Stimulated activated effector memory CD8-positive, alpha-beta T cell treated with anti-CD3 and anti-CD28 coated beads, Interleukin-12 subunit alpha, Interleukin-12 subunit beta, amount 100 ng/mL, for 72 hours (primary cell): ENCODE data around the gene FSCN2.
A peak's percentile ranks its signal among the peaks of the same experiment; 100 is the strongest.

Source experiments
- ATAC-seq: fragments of 150-1000 bp; cut with Tn5 transposase; 2 replicates; pipeline ENCODE4 v1.10.0; 2021
- DNase-seq, 2 donors: peaks; one replicate each; pipeline ENCODE4 v3.0.0; 2021 to 2022; ENCODE audit warnings: low spot score in 2 of 2
- H3K27ac Mint-ChIP-seq: one replicate; pipeline ENCODE4 v1.8.0; 2022; ENCODE audit warnings: mild to moderate bottlenecking, mixed read lengths
- H3K36me3 Mint-ChIP-seq: one replicate; pipeline ENCODE4 v1.8.0; 2022; ENCODE audit warnings: mild to moderate bottlenecking, mixed read lengths
- H3K4me1 Mint-ChIP-seq: one replicate; pipeline ENCODE4 v1.8.0; 2022; ENCODE audit warnings: mixed read lengths
- H3K4me3 Mint-ChIP-seq: one replicate; pipeline ENCODE4 v1.8.0; 2022; ENCODE audit warnings: mild to moderate bottlenecking, mixed read lengths
- H3K9me3 Mint-ChIP-seq: one replicate; pipeline ENCODE4 v1.8.0; 2022; ENCODE audit warnings: mixed read lengths

The FSCN2 gene

DNA sequence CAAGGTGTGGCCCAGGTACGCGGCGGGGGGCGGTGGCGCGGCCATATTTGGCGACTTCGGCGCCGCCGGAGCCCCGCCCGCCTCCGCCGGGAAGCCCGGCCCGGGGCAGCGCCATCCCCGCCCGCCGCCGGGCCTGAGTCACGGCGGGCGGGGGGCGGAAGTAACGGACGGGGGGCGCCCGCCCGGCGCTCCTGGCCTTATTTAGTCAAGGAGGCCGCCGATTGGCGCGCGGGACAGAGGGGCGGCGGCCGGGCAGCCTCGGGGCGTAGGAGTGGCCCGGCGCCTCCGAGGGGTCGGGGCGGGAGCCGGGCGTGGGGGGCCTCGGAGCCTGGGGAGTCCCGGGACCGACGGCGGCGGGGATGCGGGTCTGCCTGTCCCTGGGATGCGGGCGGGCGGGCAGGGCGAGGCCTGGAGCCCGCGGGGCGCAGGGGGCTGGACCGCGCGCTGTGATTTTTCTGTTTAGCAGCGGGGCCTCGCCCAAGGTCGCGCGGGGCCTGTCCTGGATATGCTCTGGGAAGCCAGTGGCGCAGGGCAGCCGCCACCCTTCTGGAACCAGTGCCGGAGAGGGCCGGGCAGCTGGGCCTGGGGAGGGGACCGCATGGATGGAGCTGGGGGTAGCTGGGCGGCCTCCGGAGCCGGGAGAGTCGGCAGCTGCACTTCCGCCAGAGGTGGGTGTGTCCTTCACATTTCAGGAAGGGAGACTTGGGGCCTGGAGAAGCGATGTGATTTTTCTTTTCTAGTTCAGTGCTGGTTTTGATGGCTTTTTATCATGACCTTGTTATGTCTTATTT, 13.2 kb upstream of the FSCN2 start:
- Mint-ChIP-seq H3K36me3 (peaks cover 39% of the 10 kb centered on the region), H3K4me3 (peak overlapping the region; percentile 98), H3K27ac (peak overlapping the region; percentile 81), H3K9me3 (no peaks in the 10 kb centered on the region), H3K4me1 (peaks cover 31% of the 10 kb centered on the region)
- peak; percentile 49 for ATAC-seq
- peak; percentile 61 to 83 for DNase-seq

DNA sequence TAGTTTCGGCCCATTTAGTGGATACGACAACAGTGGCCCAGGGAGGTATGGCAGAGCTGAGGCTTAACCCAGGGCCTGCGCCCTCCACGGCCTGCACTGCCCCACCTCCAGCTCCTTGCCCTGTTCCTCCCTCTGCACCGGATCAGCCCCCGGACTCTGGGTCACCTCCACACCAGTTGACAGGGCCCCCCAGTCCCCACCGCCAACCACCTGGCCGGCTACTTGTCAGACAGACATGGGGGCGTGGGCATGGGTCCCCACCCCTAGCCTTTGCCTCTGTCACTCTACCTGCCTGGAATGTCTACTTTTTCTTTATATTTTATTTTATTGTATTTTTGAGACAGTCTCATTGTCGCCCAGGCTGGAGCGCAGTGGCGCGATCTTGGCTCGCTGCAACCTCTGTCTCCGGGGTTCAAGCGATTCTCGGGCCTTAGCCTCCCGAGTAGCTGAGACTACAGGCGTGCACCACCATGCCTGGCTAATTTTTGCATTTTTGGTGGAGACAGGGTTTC, 12.6 kb upstream of the FSCN2 start:
- peaks cover 32% of the 10 kb centered on the region for H3K36me3 Mint-ChIP-seq
- DNase-seq: no peak
- H3K27ac Mint-ChIP-seq: peak overlapping the region; percentile 81
- peaks cover 26% of the 10 kb centered on the region for H3K4me1 Mint-ChIP-seq
- peak overlapping the region; percentile 98 for H3K4me3 Mint-ChIP-seq
- H3K9me3 Mint-ChIP-seq: no peaks in the 10 kb centered on the region
- no peak for ATAC-seq

DNA sequence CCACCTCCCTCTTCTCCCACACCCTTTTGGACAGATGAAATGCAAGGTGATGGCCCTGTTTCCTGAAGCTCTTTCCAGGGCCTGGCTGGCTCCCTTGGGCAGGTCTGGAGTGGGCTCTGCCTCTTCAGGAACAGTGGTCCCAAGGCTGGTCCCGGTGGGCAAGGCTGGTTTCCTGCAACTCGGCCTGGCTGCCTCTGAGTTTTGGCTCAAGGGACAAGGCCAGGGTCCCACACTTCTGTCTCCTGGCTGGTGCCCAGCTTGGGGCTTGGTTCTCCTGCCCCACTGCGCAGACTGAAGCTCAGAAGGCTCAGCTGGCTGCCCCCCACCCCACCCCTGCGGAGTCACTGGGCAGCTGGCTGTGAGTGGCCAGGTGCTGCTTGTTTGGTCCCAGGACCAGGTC, 11.7 kb upstream of the FSCN2 start:
- Mint-ChIP-seq H3K27ac (peak overlapping the region; percentile 37), H3K4me1 (peaks cover 23% of the 10 kb centered on the region)
- ATAC-seq: no peak

DNA sequence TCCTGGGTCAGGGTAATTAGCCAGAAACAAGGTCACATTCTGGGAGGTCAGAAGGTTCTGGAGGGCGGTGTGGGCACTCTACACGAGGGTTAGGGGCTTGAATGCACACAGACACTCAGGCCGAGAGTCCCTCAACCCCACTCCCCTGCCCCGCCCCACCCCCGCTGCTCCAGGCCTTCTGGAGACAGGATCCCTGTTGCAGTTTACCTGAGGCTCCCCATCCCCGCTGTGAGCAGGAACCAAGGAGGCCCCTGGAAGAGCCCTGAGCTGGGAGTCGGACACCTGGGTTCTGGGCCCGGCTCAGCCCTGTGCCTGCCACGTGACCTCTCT, 11.2 kb upstream of the FSCN2 start:
- DNase-seq (no peak), ATAC-seq (no peak)
- Mint-ChIP-seq H3K4me3 (peak overlapping the region; percentile 98), H3K36me3 (peaks cover 19% of the 10 kb centered on the region), H3K4me1 (peaks cover 18% of the 10 kb centered on the region), H3K9me3 (no peaks in the 10 kb centered on the region), H3K27ac (peak overlapping the region; percentile 81)

More for the DNA sequence above, 11.7 kb upstream of the FSCN2 start:
- H3K9me3 Mint-ChIP-seq: no peaks in the 10 kb centered on the region
- DNase-seq: peak in 1 of 2 donors; percentile 50
- H3K4me3 Mint-ChIP-seq: peak overlapping the region; percentile 98
- H3K36me3 Mint-ChIP-seq: peaks cover 24% of the 10 kb centered on the region

DNA sequence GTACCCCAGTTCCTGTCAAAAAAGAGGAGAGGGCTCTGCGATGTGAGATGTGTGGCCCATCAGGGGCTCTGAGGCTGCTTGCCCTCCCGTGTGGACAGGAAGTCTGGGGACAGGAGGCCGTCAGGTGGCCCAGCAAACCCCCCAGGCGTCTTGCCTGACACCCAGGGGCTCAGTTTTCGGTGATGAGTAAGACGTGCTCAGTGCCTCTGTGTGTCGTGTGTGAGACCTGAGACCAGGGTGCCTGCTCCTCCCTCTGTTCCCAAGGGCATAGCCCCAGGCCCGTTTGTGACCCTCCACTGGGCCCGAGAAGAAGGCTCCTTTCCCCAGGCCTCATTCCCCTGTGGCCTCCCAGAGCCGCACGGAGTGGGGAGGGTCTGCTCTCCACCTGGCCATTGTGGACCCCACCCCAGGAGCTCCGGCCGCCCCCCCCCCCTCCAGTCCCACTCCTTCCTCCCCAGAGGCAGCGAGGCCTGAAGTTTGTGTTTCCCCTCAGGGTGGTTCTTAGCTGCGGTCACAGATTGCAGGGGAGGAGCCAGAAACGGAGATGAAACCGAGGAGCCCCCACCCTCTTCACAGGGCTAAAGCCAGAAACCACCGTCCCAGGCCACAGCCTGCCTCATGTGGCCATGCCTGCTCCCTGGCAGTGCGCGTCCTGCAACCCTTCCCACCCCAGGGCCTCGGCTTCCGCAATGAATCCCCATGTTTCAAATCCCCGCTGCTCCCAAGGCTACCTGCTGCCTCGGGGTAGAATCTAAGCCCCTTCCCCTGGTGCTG, 10.7 kb upstream of the FSCN2 start:
- Mint-ChIP-seq H3K9me3 (no peaks in the 10 kb centered on the region), H3K4me1 (peaks cover 17% of the 10 kb centered on the region), H3K27ac (peak overlapping the region; percentile 81), H3K4me3 (peak overlapping the region; percentile 98), H3K36me3 (peaks cover 13% of the 10 kb centered on the region)
- DNase-seq (no peak), ATAC-seq (no peak)

DNA sequence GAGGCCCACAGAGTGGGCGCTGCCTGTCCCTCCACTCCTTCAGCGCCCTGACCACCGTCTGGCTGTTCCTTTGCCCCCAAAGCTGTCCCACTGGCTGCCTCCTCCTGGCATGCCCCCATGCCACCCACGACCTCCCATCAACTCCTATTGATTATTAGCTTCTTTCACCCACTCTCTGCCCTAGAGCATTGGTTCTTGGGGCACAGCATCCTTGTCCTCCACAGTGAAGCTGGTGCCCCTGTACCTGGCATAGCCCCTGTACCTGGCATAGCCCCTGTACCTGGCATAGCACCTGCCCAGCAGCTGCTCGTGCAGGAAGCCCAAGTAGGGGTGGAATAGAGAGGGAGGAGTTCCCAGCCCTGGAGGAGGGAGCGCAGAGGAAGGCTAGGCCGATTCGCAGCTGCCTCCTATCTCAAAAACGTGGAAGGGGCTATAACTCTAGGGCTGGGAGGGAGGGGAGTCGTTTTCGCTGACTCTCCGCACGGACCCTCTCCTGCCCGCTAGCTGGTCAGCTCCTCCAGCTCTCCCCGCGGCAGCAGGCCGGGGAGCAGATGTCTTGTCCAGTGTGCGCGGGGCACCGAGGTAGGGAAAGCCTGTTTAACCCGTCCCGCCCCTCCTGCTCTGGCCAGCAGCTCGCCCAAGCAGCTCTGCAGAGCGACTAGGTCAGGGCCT, 9.9 kb upstream of the FSCN2 start:
- H3K4me1 Mint-ChIP-seq: peaks cover 17% of the 10 kb centered on the region
- no peaks in the 10 kb centered on the region for H3K9me3 Mint-ChIP-seq
- no peak for DNase-seq
- peak overlapping the region; percentile 81 for H3K27ac Mint-ChIP-seq
- peaks cover 10% of the 10 kb centered on the region for H3K36me3 Mint-ChIP-seq
- H3K4me3 Mint-ChIP-seq: peak overlapping the region; percentile 98
- no peak for ATAC-seq

DNA sequence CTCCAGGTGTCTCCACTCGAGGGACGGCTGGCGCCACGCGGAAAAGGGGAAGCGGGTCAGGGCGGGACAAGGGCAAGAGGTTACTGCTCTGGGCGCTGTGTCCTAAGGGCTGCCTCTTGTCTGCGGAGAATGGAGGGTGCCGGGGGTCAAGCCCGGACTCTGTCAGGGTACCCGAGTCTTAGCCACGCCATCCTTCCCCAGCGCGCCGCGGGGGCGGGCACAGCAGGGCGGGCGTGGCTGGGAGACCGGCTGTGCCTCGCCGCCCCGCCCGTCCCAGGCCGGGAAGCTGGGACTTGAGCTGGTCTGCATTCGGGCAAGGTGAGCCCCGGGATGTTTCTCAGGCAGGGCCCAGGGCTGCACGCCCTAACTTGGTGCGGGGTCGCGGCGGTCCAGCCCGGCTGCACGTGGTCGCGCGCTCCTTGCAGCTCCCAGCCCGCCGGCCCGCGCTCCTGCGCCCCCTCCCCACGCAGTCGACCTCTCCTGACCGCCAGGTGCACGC, 9.3 kb upstream of the FSCN2 start:
- Mint-ChIP-seq H3K36me3 (peaks cover 5% of the 10 kb centered on the region), H3K4me1 (peaks cover 17% of the 10 kb centered on the region), H3K4me3 (peak overlapping the region; percentile 98), H3K27ac (no peak overlapping the region), H3K9me3 (no peaks in the 10 kb centered on the region)
- DNase-seq (peak in 1 of 2 donors; percentile 61), ATAC-seq (peak; percentile 34)

DNA sequence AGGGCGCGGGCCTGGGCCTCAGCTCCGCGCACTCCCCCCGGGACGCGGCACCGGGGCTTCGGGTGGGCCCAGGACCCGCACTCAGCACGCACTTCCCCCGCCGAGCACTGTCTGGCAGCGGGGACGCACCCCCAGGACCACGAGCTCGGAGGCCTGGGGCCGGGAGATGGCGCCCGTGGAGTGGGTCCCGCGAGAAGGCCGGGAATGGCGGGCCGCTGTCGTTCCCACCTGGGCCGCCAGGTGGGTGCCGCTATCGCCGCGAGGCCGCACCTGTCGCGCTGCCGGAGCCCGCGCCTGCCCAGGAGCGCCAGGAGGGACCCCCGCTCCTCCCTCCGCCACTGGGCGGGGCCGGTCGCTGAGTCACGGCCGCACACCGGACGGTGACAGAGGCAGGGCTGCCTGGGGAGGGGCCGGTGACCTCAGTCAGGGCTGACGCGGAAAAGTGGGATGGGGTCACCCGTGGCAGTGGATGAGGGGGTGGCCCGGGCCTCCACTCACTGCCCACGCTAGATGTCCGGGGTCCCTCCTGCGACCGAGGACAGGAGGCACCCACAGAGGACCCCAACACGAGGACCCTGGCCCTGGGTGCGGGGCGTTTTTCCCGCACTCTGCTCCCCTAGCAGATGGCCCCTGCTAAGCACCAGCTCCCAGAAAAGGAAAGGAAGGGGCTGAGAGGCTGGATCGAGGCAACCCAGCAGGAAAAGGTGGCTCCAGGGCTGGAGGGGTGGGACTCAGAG, 8.7 kb upstream of the FSCN2 start:
- Mint-ChIP-seq H3K36me3 (peaks cover 5% of the 10 kb centered on the region), H3K9me3 (no peaks in the 10 kb centered on the region), H3K27ac (no peak overlapping the region), H3K4me3 (peak overlapping the region; percentile 98), H3K4me1 (peaks cover 17% of the 10 kb centered on the region)
- peak; percentile 64 for ATAC-seq
- DNase-seq: peak; percentile 46 to 70

DNA sequence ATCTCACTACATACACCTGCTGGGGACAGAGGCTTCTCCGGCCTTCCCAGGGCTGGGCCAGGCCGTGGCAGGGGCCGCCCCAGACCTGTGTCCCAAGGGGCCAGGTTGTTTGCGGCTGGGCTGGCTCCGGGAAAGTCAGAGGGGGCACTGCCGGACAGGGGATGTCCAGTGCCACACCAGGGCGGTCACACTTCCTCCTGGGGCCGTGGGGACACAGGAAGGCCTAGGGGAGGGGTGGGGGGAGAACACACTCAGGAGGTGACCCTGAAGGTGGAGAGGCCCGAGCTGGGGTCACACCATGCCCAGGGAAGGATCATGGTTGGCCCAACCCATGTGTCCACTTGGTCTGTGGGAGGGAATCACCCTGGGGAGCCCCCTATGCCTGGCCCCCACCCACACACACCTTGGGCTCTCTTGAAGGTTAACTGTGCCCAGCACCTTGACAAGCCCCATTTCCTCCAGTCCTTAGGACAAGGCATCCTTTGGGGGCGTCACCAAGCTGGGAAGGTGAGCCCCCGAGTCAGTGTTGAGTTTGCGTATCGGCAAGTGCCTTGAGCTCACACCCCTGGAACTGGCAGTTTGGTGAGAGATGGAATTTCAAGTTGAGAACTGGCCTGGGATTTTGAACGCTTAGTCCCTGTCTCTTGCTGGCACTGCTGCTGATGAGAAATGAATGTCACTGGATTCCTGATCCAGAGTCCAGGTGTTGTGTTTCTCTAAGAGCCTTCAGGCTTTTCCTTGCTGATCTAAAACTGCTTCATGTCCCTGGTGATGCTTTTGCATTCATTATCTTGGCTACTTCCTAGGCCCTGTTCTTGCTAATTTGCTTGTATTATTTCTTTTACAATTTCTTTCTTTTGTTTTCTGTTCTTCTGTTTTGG, 7.9 kb upstream of the FSCN2 start:
- Mint-ChIP-seq H3K4me1 (peaks cover 17% of the 10 kb centered on the region), H3K9me3 (no peaks in the 10 kb centered on the region), H3K36me3 (peaks cover 5% of the 10 kb centered on the region), H3K4me3 (peak overlapping the region; percentile 98), H3K27ac (no peak overlapping the region)
- DNase-seq: no peak
- no peak for ATAC-seq

DNA sequence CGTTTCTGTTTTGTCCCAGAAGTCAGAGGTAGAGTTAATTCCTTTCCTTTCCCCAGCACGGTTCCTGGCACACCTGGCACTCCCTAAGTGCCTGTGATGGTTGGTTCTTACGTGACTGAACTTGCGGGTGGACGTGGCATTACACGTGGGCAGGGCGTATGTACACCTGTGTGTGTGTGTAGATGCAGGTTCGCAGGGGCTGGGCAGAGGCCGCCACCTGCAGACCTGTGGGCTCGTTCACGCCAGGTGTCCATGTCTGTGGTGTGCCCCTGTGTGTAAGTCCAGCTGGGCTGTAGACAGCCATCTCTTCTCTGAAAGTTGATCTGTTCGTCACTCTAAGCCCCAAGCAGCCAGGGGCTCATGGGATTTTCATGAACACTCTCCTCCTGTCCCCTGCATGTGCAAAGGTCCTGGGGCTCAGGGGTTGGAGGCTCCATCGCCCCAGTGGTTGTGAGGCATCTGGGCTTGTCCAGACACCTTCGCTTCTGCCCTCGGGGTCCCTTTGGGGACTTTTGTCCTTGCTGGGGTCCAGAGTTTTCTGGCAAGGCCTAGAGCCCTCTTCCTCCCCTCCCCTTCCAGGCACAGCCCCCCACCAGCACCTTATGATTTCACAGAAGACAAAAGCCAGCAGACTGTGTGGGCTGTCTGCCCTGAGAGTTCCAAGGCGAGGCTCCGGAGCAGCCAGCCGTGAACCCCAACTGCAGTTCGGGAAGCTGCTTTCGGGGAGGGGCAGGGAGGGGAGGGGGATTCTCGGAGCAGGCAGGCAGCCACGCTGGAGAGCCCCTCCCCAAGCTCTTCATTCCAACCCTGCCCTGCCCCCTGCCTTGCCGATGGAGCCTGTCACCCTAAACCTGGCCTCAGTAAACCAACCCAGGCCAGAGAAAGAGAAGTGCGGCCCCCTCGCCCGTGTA, 5.4 kb upstream of the FSCN2 start:
- Mint-ChIP-seq H3K4me3 (no peak overlapping the region), H3K36me3 (peaks cover 5% of the 10 kb centered on the region), H3K27ac (no peak overlapping the region), H3K9me3 (no peaks in the 10 kb centered on the region), H3K4me1 (peaks cover 8% of the 10 kb centered on the region)
- ATAC-seq: no peak
- DNase-seq: no peak

DNA sequence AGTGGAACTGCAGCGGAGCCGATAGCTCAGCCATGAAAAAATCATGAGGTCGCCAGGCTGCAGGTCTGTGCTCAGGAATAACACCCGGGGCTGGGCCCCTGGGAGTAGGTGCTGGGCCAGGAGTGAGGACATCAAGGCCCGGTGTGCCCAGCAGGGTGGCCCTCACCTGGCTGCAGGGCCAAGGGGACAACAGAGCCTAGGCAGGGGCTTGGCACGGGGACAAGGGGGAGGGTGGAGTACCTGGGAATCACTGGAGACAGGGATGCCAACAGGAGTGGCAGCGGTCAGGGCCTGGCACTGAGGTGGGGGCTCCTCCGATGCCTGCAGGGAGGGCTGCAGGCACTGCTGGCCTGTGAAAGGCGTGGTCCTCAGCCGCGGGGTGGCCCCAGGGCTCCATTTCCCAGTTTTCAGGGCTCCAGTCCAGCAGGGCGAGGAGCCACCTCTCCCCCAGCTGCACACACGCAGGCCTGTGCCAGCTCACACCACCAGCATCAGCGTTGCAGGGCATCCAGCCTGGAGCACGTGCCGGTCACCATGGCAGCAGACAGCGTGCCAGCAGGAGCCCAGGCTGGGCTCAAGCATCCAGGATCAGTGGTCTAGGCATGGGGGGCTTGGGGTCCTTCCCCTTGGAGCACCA, 4.7 kb upstream of the FSCN2 start:
- no peaks in the 10 kb centered on the region for H3K4me1 Mint-ChIP-seq
- DNase-seq (no peak), ATAC-seq (no peak)
- no peaks in the 10 kb centered on the region for H3K36me3 Mint-ChIP-seq
- no peaks in the 10 kb centered on the region for H3K9me3 Mint-ChIP-seq
- H3K4me3 Mint-ChIP-seq: no peak overlapping the region
- no peak overlapping the region for H3K27ac Mint-ChIP-seq

DNA sequence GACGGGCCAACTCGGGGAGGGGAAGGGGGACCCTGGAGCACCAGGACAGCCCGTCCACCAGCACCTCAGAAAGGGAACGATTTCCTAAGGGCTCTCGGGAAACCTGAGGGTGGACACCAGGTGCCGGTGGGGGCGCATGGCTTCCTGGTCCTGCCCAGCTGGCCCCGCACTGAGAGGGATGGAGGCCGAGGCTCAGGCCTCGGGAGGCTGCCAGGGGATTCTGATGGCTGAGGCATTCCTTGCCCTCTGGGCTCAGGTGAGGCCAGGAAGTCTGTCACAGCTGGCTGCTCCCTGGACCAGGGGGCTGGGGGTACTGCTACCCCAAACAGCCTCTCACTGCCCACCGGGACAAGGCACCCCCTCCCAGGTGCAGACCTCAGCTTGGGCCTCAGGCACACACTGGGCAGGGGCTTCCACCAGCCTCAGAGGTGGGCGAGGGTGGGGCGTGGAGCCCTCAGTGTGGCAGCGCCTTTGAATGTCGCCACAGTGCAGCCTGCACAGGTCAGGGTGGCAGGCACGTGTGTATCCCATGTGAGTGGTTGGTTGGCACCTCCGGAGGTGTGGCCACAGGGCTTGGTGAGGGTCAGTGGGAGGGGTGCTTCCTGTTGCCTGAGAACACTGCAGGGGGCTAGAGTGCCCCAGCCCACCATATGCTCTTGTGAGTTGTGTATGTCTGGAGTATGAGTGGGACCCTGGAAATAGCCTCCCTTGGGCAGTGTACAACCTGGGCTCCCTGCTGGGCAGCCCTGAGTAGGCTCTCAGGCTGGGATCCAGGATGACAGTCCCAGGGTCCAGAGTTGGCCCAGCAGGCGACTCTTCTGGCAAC, 3.9 kb upstream of the FSCN2 start:
- H3K4me3 Mint-ChIP-seq: no peak overlapping the region
- H3K9me3 Mint-ChIP-seq: no peaks in the 10 kb centered on the region
- no peak overlapping the region for H3K27ac Mint-ChIP-seq
- H3K36me3 Mint-ChIP-seq: no peaks in the 10 kb centered on the region
- H3K4me1 Mint-ChIP-seq: no peaks in the 10 kb centered on the region
- DNase-seq (no peak), ATAC-seq (no peak)
